ENCODE results near the gene CYP1A2. TPM values are rescaled to one million over a fixed set of nuclear protein-coding genes. Genes with fewer than 3 reads are reported as not detected.
A peak's percentile ranks its signal among the peaks of the same experiment; 100 is the strongest.

CYP1A2 gene
- total and polyA plus RNA-seq, 2 donors (not counting 1 experiment from before 2014, with no cell fraction given) = not detected

- Mint-ChIP-seq H3K4me3 (peak overlapping the region; percentile 93), H3K4me1 (peaks cover 85% of the 10 kb centered on the region), H3K9me3 (ENCODE audit: insufficient read depth) (no peaks in the 10 kb centered on the region), H3K27ac (peak overlapping the region; percentile 99), H3K27me3 (no peaks in the 10 kb centered on the region)
- Histone ChIP-seq H3K4me1 (ENCODE audit: control insufficient read depth in 2 of 2, insufficient read depth in 2 of 2, low read length in 2 of 2) (peaks cover 55 to 84% of the 10 kb centered on the region in 2 donors), H3K79me2 (ENCODE audit: control insufficient read depth, insufficient read depth, low read length) (peaks cover 75% of the 10 kb centered on the region), H4K20me1 (ENCODE audit: control insufficient read depth, insufficient read depth, low read length, poor library complexity, severe bottlenecking) (peaks cover 20% of the 10 kb centered on the region), H3K27me3 (replicated peaks in 1 of 4; ENCODE audit: control extremely low read depth in 1 of 4, control insufficient read depth in 3 of 4, insufficient read depth in 4 of 4, low read length in 3 of 4) (no peaks in the 10 kb centered on the region), H2AFZ (ENCODE audit: insufficient read depth, low read depth, low read length, poor library complexity, severe bottlenecking) (no peak overlapping the region), H3K27ac (ENCODE audit: low read length in 2 of 2) (peak overlapping the region; percentile 90 to 93), H3K4me2 (replicated peaks; ENCODE audit: low read depth, low read length, poor library complexity, severe bottlenecking) (peak overlapping the region; percentile 91), H3K9ac (ENCODE audit: low read length) (peak overlapping the region; percentile 84), H3K36me3 (replicated peaks in 1 of 2; ENCODE audit: control extremely low read depth in 1 of 2, control insufficient read depth in 1 of 2, extremely low read depth in 1 of 2, insufficient read depth in 2 of 2, low read length in 1 of 2) (peaks cover 0 to 12% of the 10 kb centered on the region in 2 experiments), H3K9me3 (ENCODE audit: control extremely low read depth in 1 of 3, control insufficient read depth in 2 of 3, insufficient read depth in 1 of 3, low read length in 2 of 3) (peaks cover 0 to 3% (median 0%) of the 10 kb centered on the region in 3 donors), H3K4me3 (ENCODE audit: control extremely low read depth in 1 of 5, extremely low read depth in 1 of 5, insufficient read depth in 1 of 5, low read depth in 2 of 5, low read length in 4 of 5) (peak overlapping the region; percentile 42 to 99 (median 86))
- CTCF ChIA-PET = interaction anchor here (0.8 to 37.1 kb wide), 6 partner anchors 5 to 346 kb away, joined by 3 to 2548 read pairs (median 16); partner anchors contain the start of genes CSK and LMAN1L
- 12% methylated on average over 3 of the region's 8 CpGs for WGBS (ENCODE audit: insufficient coverage)
- intact Hi-C loops (cut with micrococcal nuclease) = loop anchor here (5.0 to 10.0 kb wide), 6 partner anchors 58 to 668 kb away; partner anchors contain the start of genes ARID3B, SEMA7A, SIN3A and ULK3
- ATAC-seq (ENCODE audit: low read depth) = no peak
- no peak for TF ChIP-seq EZH2 (IDR thresholded peaks at IDR 0.05; ENCODE audit: borderline replicate concordance, insufficient read depth, low read depth, low read length, poor library complexity, severe bottlenecking)
- peak; percentile 16 for TF ChIP-seq CTCF (IDR thresholded peaks at IDR 0.05)
- POLR2A ChIA-PET = interaction anchor here (0.5 to 15.2 kb wide), 5 partner anchors 9 to 384 kb away, joined by 3 to 572 read pairs (median 16); no protein-coding TSS in a partner anchor
- peak; percentile 29 for DNase-seq
These were observed 36.0 kb downstream of the CYP1A2 start for GRCh38 chr15:74784426-74785193.
